Glutamatergic neuron (in vitro differentiated cells): ENCODE measurements around the gene FBN2. TPM values are rescaled to one million over a fixed set of nuclear protein-coding genes. Genes with fewer than 3 reads are reported as not detected.

Experiments used
- DNase-seq: peaks from one replicate; pipeline ENCODE4 v3.0.0; 2022
- H3K27ac Mint-ChIP-seq: one replicate; pipeline ENCODE4 v1.8.0; 2020; ENCODE audit warnings: mild to moderate bottlenecking, mixed read lengths, inconsistent platforms; ENCODE audit not compliant: unreplicated experiment
- H3K27me3 Mint-ChIP-seq: one replicate; pipeline ENCODE4 v1.8.0; 2020; ENCODE audit warnings: mild to moderate bottlenecking, moderate library complexity, mixed read lengths, inconsistent platforms; ENCODE audit not compliant: unreplicated experiment
- H3K36me3 Mint-ChIP-seq: one replicate; pipeline ENCODE4 v1.8.0; 2020; ENCODE audit warnings: mild to moderate bottlenecking, mixed read lengths, inconsistent platforms; ENCODE audit not compliant: unreplicated experiment
- H3K4me1 Mint-ChIP-seq: one replicate; pipeline ENCODE4 v1.8.0; 2020; ENCODE audit warnings: mild to moderate bottlenecking, low read depth, mixed read lengths, inconsistent platforms; ENCODE audit not compliant: unreplicated experiment
- H3K4me3 Mint-ChIP-seq: one replicate; pipeline ENCODE4 v1.8.0; 2020; ENCODE audit warnings: mild to moderate bottlenecking, mixed read lengths, inconsistent platforms; ENCODE audit not compliant: unreplicated experiment
- H3K9me3 Mint-ChIP-seq: one replicate; pipeline ENCODE4 v1.8.0; 2020; ENCODE audit warnings: mild to moderate bottlenecking, moderate library complexity, mixed read lengths, inconsistent platforms; ENCODE audit not compliant: unreplicated experiment
- total RNA-seq: library from RNA; stranded (reverse); fragmentation: NEBNext Ultra II Directional; extraction: Animal tissue kit (Norgen Biotek cat#: 25700); gene quantifications from one replicate; pipeline ENCODE4 v1.2.1, GENCODE V29; 2021; ENCODE audit not compliant: unreplicated experiment
- TF ChIP-seq, protein P1 (sequence below): fragments of 200-600 bp; sonication (generic); IDR thresholded peaks from one replicate; pipeline ENCODE4 v1.5.0; 2021; ENCODE audit not compliant: partially characterized antibody, unreplicated experiment

FBN2 gene
- total RNA-seq, 1 donor from 2014 or later: 0.86 TPM

DNA sequence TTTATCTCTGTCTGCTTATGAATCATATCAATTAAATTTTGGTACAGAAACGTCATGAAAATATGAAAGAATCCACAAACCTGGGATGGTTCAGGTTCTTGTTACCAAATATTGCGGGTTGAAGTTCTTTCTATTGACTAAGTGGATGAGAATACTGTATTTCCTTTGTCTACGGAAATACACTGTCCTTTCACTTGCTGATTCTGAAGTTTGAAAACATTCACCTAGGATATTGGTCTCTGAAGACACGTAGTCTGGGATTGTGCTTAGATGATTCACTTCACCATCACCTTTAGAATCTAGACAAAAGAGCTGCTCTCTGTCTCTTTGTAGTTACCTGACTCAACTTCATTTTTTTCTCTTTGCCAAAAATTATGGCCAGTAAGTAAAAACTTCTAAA, 222.4 kb downstream of the FBN2 start:
- no peak for DNase-seq
- Mint-ChIP-seq H3K9me3 (no peaks in the 10 kb centered on the region), H3K4me3 (no peak overlapping the region), H3K4me1 (no peaks in the 10 kb centered on the region), H3K27ac (no peak overlapping the region), H3K36me3 (no peaks in the 10 kb centered on the region), H3K27me3 (peaks cover 2% of the 10 kb centered on the region)
- TF ChIP-seq, protein P1, sequence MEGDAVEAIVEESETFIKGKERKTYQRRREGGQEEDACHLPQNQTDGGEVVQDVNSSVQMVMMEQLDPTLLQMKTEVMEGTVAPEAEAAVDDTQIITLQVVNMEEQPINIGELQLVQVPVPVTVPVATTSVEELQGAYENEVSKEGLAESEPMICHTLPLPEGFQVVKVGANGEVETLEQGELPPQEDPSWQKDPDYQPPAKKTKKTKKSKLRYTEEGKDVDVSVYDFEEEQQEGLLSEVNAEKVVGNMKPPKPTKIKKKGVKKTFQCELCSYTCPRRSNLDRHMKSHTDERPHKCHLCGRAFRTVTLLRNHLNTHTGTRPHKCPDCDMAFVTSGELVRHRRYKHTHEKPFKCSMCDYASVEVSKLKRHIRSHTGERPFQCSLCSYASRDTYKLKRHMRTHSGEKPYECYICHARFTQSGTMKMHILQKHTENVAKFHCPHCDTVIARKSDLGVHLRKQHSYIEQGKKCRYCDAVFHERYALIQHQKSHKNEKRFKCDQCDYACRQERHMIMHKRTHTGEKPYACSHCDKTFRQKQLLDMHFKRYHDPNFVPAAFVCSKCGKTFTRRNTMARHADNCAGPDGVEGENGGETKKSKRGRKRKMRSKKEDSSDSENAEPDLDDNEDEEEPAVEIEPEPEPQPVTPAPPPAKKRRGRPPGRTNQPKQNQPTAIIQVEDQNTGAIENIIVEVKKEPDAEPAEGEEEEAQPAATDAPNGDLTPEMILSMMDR: no peak

DNA sequence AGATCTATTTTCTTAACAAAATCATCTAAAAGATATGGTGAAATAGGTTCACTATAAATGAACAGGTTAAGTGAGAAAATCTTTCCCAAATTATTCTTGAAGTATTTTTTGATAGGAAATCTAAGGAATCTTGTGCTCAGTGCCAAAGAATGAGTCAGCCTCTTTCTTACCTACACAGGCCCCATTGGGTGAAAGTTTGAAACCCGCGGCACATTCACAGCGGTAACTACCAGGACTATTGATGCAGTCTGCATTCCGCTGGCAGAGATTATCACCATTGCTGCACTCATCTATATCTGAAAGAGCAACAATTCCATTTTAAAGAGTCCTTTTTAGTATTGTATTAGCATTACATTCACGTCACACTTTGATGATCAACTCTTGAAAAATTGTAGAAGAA, 232.7 kb downstream of the FBN2 start:
- DNase-seq: no peak
- no peaks in the 10 kb centered on the region for H3K9me3 Mint-ChIP-seq
- no peak overlapping the region for H3K27ac Mint-ChIP-seq
- no peak overlapping the region for H3K4me3 Mint-ChIP-seq
- no peaks in the 10 kb centered on the region for H3K36me3 Mint-ChIP-seq
- peaks cover 2% of the 10 kb centered on the region for H3K4me1 Mint-ChIP-seq
- TF ChIP-seq, protein P1: no peak
- H3K27me3 Mint-ChIP-seq: no peaks in the 10 kb centered on the region

DNA sequence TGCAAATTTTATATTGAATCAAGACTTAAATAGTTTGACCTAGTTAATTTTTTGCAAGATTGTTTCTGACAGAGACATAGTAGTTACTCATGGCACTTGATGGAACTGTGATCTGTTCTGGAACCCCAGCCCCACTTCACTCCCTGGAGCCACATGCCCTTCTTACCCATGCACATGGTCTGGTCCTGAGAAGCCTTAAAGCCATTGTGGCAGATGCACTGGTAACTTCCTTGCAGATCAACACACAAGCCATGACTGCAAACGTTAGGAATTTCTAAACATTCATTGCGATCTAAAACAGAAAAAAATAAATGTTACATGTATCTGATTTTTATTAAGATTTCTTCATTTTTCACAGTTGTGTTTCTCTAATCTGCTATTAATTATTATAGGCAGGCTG, 233.3 kb downstream of the FBN2 start:
- Mint-ChIP-seq H3K36me3 (no peaks in the 10 kb centered on the region), H3K4me3 (no peak overlapping the region), H3K9me3 (no peaks in the 10 kb centered on the region), H3K4me1 (peaks cover 2% of the 10 kb centered on the region), H3K27me3 (no peaks in the 10 kb centered on the region), H3K27ac (no peak overlapping the region)
- no peak for DNase-seq
- TF ChIP-seq, protein P1: no peak

DNA sequence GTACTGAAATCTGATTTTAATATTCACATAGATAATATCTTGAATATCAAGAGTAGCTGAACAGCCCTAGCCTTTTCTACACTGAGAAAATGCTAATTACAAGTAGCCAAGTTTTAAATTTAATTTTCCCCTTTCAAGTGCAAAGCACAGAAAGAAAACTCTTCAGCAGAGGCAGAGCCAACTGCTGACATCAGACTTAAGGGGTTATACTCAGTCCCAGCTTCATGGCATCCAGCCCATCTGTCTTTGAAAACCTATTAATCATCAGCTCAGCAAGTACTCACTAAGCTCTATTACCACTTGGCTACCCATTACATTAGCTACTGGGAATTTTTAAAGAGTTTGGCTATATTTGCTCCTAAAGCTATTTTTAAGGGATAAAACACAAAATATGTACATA, 234.0 kb downstream of the FBN2 start:
- DNase-seq: no peak
- Mint-ChIP-seq H3K9me3 (no peaks in the 10 kb centered on the region), H3K4me1 (peaks cover 2% of the 10 kb centered on the region), H3K27me3 (no peaks in the 10 kb centered on the region), H3K4me3 (no peak overlapping the region), H3K27ac (no peak overlapping the region), H3K36me3 (no peaks in the 10 kb centered on the region)
- TF ChIP-seq, protein P1: no peak

DNA sequence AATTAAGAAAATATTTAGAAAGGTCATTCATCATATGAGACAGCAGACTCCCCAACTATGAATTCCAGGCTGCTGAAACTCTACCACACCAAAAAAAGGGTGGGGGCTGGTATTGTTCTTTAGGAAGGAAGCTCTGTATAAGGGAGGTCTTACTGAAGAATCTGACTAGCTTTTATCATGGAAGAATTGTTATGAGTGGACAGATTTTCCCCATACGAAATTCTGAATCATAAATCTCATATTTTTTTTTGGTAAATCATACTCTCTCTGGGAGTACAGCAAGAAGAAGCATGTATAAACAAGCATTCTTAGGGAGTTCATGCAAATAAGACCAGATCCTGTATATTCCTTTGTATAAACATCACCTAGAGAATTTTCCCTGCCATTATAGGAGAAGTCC, 234.5 kb downstream of the FBN2 start:
- TF ChIP-seq, protein P1: no peak
- Mint-ChIP-seq H3K27me3 (no peaks in the 10 kb centered on the region), H3K36me3 (no peaks in the 10 kb centered on the region), H3K27ac (no peak overlapping the region), H3K4me3 (no peak overlapping the region), H3K4me1 (peaks cover 2% of the 10 kb centered on the region), H3K9me3 (no peaks in the 10 kb centered on the region)
- no peak for DNase-seq
